Naive thymus-derived CD8-positive, alpha-beta T cell (primary cell): ENCODE results near the gene RNF186. TPM values are rescaled to one million over a fixed set of nuclear protein-coding genes. Genes with fewer than 3 reads are reported as not detected.
"Not testable (repeated sequence)": the region's sequence is repeated elsewhere in the genome, so short reads cannot be mapped to it uniquely, and the experiment has no call there.

ENCODE experiments used
- ATAC-seq, 2 donors: fragments of 150-1000 bp; cut with Tn5 transposase in 1 of 2; sonication (Bioruptor Pico), chemical (Tn5 transposase) in 1 of 2; 1 replicate in 1 of 2; 2 replicates in 1 of 2; pipeline ENCODE4 v1.10.0; 2021; ENCODE audit warnings: mild to moderate bottlenecking in 2 of 2, moderate library complexity in 2 of 2
- POLR2A ChIA-PET: fragments of 350-600 bp; sonication (Branson Sonifier 250); formaldehyde crosslinking; loops from one replicate; lab custom pipeline; 2021; ENCODE audit warnings: antibody characterized with exemption; lab: Charles Lee
- DNase-seq, 10 donors: peaks; one replicate each; pipeline versions ENCODE4 v3.0.0 to v3.0.0-alpha.2; 2020 to 2022
- H3K27ac Mint-ChIP-seq, 10 donors: one replicate each; pipeline ENCODE4 v1.8.0; 2020 to 2022; ENCODE audit warnings: mild to moderate bottlenecking in 10 of 10, mixed read lengths in 10 of 10, moderate library complexity in 4 of 10, inconsistent platforms in 1 of 10
- H3K27me3 Mint-ChIP-seq, 5 donors: one replicate each; pipeline ENCODE4 v1.8.0; 2021 to 2022; ENCODE audit warnings: mixed read lengths in 5 of 5
- H3K36me3 Mint-ChIP-seq, 3 donors: one replicate each; pipeline ENCODE4 v1.8.0; 2020 to 2022; ENCODE audit warnings: mixed read lengths in 3 of 3, mild to moderate bottlenecking in 2 of 3, inconsistent platforms in 1 of 3
- H3K4me1 Mint-ChIP-seq, 4 donors: one replicate each; pipeline ENCODE4 v1.8.0; 2021 to 2022; ENCODE audit warnings: mixed read lengths in 4 of 4
- H3K4me3 Mint-ChIP-seq, 10 donors: one replicate each; pipeline ENCODE4 v1.8.0; 2020 to 2022; ENCODE audit warnings: mild to moderate bottlenecking in 10 of 10, mixed read lengths in 10 of 10, moderate library complexity in 6 of 10, inconsistent platforms in 1 of 10
- H3K9me3 Mint-ChIP-seq, 9 donors: one replicate each; pipeline ENCODE4 v1.8.0; 2020 to 2022; ENCODE audit warnings: mixed read lengths in 9 of 9, mild to moderate bottlenecking in 3 of 9, inconsistent platforms in 1 of 9, moderate library complexity in 1 of 9
- polyA plus RNA-seq, 3 donors: library from polyadenylated mRNA; unstranded; fragments of 300-500 nt; fragmentation: Illumina TruSeq; gene quantifications; one replicate each; pipeline ENCODE4 v1.2.3, GENCODE V29; 2021
- total RNA-seq, 8 experiments: library from RNA in 2 of 8; stranded (reverse) in 2 of 8; gene quantifications; one replicate each; pipeline ENCODE4 v1.2.3 and lab custom pipeline; 2021 to 2026

The RNF186 gene
- total RNA-seq (not detected), polyA plus RNA-seq (not detected), total RNA-seq (lab: John Stamatoyannopoulos, UW) (0 reads per million in 6 experiments)

DNA sequence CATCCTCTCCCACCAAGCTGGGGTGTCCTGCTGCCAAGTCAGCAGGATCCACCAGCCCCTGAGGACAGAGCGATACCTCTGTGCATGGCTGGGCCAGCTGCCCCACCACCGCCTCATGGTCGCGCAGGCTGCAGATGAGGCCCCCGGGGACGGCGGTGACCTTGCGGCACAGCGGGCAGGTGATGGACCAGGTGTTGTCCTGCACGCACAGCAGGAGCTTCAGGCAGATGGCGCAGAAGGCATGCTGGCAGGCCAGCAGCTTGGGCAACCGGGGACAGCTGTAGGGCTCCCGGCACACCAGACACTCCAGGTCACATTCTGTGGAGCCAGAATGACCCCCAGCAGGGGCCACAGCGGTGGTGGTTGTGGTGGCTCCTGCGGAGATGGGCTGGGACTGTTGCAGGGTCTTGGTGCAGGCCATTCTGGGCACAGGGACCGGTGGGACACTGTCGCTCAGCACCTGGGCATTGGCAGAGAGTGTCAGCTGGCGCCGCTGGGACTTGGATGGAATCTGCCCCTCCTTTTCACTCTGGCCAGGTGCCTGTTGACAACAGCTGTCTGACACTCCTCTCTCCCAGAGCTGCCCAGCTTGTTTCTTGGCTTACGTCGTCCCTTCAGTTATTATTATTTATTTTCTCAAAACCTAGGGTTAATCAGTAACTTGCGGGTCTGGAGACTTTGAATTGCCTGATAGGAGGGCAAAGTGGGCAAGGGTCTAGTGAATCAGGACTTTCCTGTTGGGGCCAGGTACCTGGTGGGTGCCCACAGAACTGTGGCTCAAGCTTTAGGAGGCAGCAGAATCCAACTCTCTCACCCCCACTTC, at the start of gene RNF186:
RNF186 (minus strand) TSS at position 603 of the 823 bp plus-strand sequence; CDS start at position 421, 182 bp downstream.
- H3K27ac Mint-ChIP-seq, result no peak within 1 kb of the TSS
- POLR2A ChIA-PET, result no interaction called here
- H3K4me3 Mint-ChIP-seq, result no peak within 1 kb of the TSS
- no peak for ATAC-seq
- H3K4me1 Mint-ChIP-seq, result peaks cover 0 to 1% (median 0%) of the 10 kb centered on the region in 4 donors
- H3K9me3 Mint-ChIP-seq, result no peaks in the 10 kb centered on the region
- peaks cover 0 to 5% (median 0%) of the 10 kb centered on the region in 5 donors for H3K27me3 Mint-ChIP-seq
- DNase-seq, result no peak
- no peaks in the 10 kb centered on the region for H3K36me3 Mint-ChIP-seq

GRCh38 chr1:19864570-19865160, 49.6 kb upstream of the RNF186 start:
- Mint-ChIP-seq H3K9me3 (peaks cover 0 to 13% (median 3%) of the 10 kb centered on the region in 9 donors), H3K36me3 (peaks cover 0 to 7% (median 0%) of the 10 kb centered on the region in 3 donors), H3K27ac (no peak overlapping the region), H3K27me3 (peaks cover 21 to 54% (median 34%) of the 10 kb centered on the region in 5 donors), H3K4me1 (no peaks in the 10 kb centered on the region), H3K4me3 (no peak overlapping the region)
- ATAC-seq (no peak), DNase-seq (no peak)
- POLR2A ChIA-PET, result no interaction called here

DNA sequence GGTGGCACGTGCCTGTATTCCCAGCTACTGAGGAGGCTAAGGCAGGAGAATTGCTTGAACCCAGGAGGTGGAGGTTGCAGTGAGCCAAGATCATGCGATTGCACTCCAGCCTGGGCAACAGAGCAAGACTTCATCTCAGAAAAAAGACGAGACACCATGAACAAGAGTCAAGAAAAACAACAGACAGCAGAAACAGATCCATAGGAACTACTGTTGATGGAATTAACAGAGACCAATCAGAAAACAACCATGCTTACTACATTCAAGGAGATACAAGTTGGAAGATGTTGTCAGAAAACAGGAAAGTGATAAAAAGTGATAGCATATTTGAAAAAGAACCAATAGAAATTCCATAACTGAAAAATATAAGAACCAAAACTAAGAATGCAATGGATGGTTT, 47.9 kb upstream of the RNF186 start:
- Mint-ChIP-seq H3K27ac (no peak overlapping the region), H3K9me3 (peaks cover 0 to 13% (median 3%) of the 10 kb centered on the region in 9 donors), H3K4me1 (no peaks in the 10 kb centered on the region), H3K27me3 (peaks cover 22 to 45% (median 31%) of the 10 kb centered on the region in 5 donors), H3K4me3 (no peak overlapping the region), H3K36me3 (peaks cover 0 to 7% (median 0%) of the 10 kb centered on the region in 3 donors)
- DNase-seq (no peak), ATAC-seq (no peak)
- POLR2A ChIA-PET, result no interaction called here

DNA sequence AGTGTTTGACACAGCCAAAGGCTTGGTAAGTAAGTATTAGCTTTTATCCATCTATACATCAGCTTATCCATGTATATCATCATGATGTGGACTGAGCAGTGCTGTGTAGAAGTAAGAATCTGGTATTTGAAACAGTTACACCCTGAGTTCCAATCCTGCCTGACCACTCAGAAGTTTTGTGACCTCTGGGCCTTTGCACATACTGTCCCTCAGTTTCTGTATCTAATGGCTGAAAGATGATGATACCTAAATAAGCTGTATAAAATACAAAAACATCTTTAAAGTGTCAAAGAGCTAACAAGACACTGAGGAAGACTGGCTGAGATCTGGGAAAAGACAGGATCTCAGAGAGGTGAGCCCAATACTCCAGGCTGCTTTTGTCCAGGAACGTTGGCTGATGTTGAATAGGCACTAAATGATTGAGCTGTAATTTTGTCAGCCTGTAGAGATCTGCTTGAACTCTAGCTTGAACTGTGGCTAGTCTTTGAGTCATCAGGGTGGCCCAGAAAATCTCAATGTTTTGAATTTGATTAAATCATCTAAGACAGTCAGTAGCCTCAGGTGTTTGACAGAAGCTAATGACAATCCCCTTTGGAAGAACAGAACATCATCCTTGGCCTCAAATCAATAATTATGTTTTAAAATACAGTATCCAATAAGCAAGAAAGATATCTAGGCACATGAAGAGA, 46.9 kb upstream of the RNF186 start:
- DNase-seq (no peak), ATAC-seq (no peak)
- POLR2A ChIA-PET, result no interaction called here
- Mint-ChIP-seq H3K4me3 (no peak overlapping the region), H3K27me3 (peaks cover 24 to 48% (median 30%) of the 10 kb centered on the region in 5 donors), H3K9me3 (peaks cover 0 to 13% (median 3%) of the 10 kb centered on the region in 9 donors), H3K27ac (no peak overlapping the region), H3K36me3 (peaks cover 0 to 7% (median 0%) of the 10 kb centered on the region in 3 donors), H3K4me1 (no peaks in the 10 kb centered on the region)

DNA sequence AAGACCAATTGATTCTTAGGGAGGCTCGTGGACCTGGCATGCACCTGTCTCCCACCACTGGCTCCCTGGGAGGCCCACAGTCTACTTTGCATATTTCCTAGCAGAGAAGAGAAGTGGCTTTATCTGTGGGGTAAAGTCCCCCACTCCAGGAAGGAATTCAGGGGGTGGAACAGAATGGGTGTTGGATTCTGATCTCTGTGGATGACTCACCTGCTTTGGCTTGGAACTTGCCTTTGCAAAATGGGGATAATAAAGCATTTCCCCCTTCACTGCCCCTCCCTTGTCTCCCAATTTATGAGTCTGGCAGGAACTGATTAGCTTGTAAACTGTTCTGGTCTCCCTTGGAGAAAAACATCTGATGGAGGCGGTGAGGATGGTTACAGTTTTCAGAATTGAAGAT, 46.0 kb upstream of the RNF186 start:
- Mint-ChIP-seq H3K4me3 (no peak overlapping the region), H3K27ac (no peak overlapping the region), H3K4me1 (no peaks in the 10 kb centered on the region), H3K9me3 (peaks cover 0 to 13% (median 3%) of the 10 kb centered on the region in 9 donors), H3K36me3 (peaks cover 0 to 7% (median 0%) of the 10 kb centered on the region in 3 donors), H3K27me3 (peaks cover 18 to 40% (median 31%) of the 10 kb centered on the region in 5 donors)
- POLR2A ChIA-PET, result no interaction called here
- no peak for DNase-seq
- no peak for ATAC-seq

GRCh38 chr1:19860418-19860817, 45.3 kb upstream of the RNF186 start:
- H3K27ac Mint-ChIP-seq, result no peak overlapping the region
- no peak for DNase-seq
- peaks cover 0 to 7% (median 0%) of the 10 kb centered on the region in 3 donors for H3K36me3 Mint-ChIP-seq
- peaks cover 17 to 38% (median 31%) of the 10 kb centered on the region in 5 donors for H3K27me3 Mint-ChIP-seq
- POLR2A ChIA-PET, result no interaction called here
- H3K9me3 Mint-ChIP-seq, result peaks cover 0 to 13% (median 3%) of the 10 kb centered on the region in 9 donors
- ATAC-seq, result no peak
- no peaks in the 10 kb centered on the region for H3K4me1 Mint-ChIP-seq
- H3K4me3 Mint-ChIP-seq, result no peak overlapping the region

DNA sequence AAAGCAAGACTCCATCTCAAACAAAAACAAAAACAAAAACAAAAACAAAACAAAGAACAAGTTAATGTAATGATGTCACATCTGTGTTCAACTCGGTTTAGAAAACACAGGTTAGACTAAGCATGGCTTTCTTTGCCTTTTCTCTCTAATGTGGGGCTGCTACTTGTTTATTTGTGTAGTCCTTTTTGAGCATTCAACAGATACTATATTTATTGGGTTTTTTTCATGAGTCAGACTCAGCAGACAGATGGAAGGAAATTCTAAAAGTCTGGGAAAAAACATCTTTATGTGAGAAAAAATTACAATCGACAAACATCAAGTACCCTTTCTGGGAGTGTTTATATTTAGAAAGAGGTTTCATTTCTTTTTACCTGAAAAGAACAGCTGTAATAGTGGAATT, 44.8 kb upstream of the RNF186 start:
- H3K27me3 Mint-ChIP-seq, result peaks cover 17 to 38% (median 29%) of the 10 kb centered on the region in 5 donors
- H3K27ac Mint-ChIP-seq, result no peak overlapping the region
- POLR2A ChIA-PET, result no interaction called here
- peaks cover 0 to 13% (median 3%) of the 10 kb centered on the region in 9 donors for H3K9me3 Mint-ChIP-seq
- ATAC-seq (no peak), DNase-seq (no peak)
- no peaks in the 10 kb centered on the region for H3K4me1 Mint-ChIP-seq
- no peak overlapping the region for H3K4me3 Mint-ChIP-seq
- H3K36me3 Mint-ChIP-seq, result peaks cover 0 to 7% (median 0%) of the 10 kb centered on the region in 3 donors

DNA sequence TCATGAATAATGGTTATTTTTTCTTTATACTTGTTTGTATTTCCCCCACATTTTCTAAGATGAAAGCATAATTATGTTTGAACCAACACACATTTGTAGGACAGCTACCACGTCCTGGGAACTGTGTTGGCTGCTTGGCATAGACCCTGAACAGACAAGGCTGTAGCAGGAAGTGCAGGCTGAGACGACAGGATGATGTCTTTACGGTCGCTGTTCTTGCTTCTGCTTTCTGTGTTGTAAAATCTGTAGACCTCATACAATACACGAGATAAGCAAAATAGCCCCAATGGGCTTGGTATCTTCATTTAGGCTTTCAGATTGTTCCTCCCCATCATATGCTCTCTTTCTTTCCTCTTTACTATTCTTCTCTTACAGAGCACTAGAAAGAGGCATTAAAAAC, 43.8 kb upstream of the RNF186 start:
- H3K36me3 Mint-ChIP-seq, result peaks cover 0 to 7% (median 0%) of the 10 kb centered on the region in 3 donors
- peaks cover 0 to 13% (median 3%) of the 10 kb centered on the region in 9 donors for H3K9me3 Mint-ChIP-seq
- H3K27me3 Mint-ChIP-seq, result peaks cover 17 to 40% (median 26%) of the 10 kb centered on the region in 5 donors
- ATAC-seq (no peak), DNase-seq (no peak)
- H3K4me1 Mint-ChIP-seq, result no peaks in the 10 kb centered on the region
- H3K4me3 Mint-ChIP-seq, result no peak overlapping the region
- POLR2A ChIA-PET, result no interaction called here
- H3K27ac Mint-ChIP-seq, result no peak overlapping the region

DNA sequence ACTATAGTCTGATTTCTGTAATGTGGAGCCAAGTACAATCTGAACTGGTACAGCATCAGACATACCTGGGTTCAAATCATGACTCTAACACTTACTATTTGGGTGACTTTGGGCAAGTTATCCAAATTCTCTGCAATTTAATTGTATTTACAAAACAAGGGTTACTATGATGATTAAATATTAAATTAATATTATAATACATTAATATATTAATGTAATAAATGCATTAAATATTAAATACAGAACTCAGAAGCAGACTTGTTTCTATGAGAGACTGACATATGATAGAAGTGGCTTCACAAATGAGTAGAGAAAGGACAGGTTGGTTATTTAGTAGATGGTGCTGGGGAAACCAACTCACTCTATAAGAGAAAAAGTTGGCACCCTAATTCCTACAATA, 39.8 kb upstream of the RNF186 start:
- Mint-ChIP-seq H3K4me1 (no peaks in the 10 kb centered on the region), H3K27ac (no peak overlapping the region), H3K9me3 (peaks cover 0 to 2% (median 0%) of the 10 kb centered on the region in 9 donors), H3K36me3 (peaks cover 0 to 2% (median 0%) of the 10 kb centered on the region in 3 donors), H3K4me3 (no peak overlapping the region), H3K27me3 (peaks cover 9 to 26% (median 16%) of the 10 kb centered on the region in 5 donors)
- ATAC-seq (no peak), DNase-seq (no peak)
- POLR2A ChIA-PET, result no interaction called here

DNA sequence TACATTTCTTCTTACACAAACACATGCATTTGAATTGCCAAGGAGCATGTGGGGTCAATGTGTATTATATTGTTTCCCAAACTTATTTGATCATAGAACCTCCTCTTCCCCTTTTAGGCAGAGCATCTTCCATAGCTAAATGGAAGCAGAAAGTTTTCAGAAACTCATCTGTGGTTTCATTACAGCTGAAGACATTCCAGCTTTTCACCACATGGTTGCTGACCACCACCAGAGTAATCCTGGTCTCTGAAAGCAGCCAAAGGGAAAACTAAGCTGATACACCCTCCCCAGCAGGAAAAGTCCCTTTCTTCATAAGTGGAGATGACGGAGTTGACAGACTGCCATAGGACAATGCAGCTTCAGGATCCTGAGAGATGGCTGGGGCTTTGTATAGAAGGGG, 37.0 kb upstream of the RNF186 start:
- no peak for DNase-seq
- peaks cover 0 to 2% (median 0%) of the 10 kb centered on the region in 3 donors for H3K36me3 Mint-ChIP-seq
- H3K4me1 Mint-ChIP-seq, result no peaks in the 10 kb centered on the region
- no peak overlapping the region for H3K4me3 Mint-ChIP-seq
- no peak for ATAC-seq
- peaks cover 0 to 2% (median 0%) of the 10 kb centered on the region in 9 donors for H3K9me3 Mint-ChIP-seq
- no peak overlapping the region for H3K27ac Mint-ChIP-seq
- POLR2A ChIA-PET, result no interaction called here
- peaks cover 0 to 14% (median 4%) of the 10 kb centered on the region in 5 donors for H3K27me3 Mint-ChIP-seq

- Mint-ChIP-seq H3K4me1 (no peaks in the 10 kb centered on the region), H3K36me3 (peaks cover 0 to 2% (median 0%) of the 10 kb centered on the region in 3 donors), H3K27me3 (peaks cover 2 to 30% (median 13%) of the 10 kb centered on the region in 5 donors), H3K9me3 (no peaks in the 10 kb centered on the region), H3K4me3 (no peak overlapping the region), H3K27ac (no peak overlapping the region)
- POLR2A ChIA-PET, result no interaction called here
- no peak for ATAC-seq
- no peak for DNase-seq
Observed at GRCh38 chr1:19850214-19850613, 35.1 kb upstream of the RNF186 start.

GRCh38 chr1:19849307-19849706, 34.2 kb upstream of the RNF186 start:
- DNase-seq, POLR2A ChIA-PET, H3K27ac Mint-ChIP-seq, H3K9me3 Mint-ChIP-seq, H3K4me1 Mint-ChIP-seq, ATAC-seq, H3K36me3 Mint-ChIP-seq, H3K4me3 Mint-ChIP-seq: not testable (repeated sequence)
- peaks cover 7 to 31% (median 18%) of the 10 kb centered on the region in 5 donors for H3K27me3 Mint-ChIP-seq
